HL-60/S4 treated with retinoic acid at 250 ng/mL for 4 days and 3 days (cell line): Measurements from ENCODE around the gene ARG2.

Source experiments
- in situ Hi-C: fragments of 300-500 bp; cut with MboI; formaldehyde crosslinking; loops from 2 replicates; pipeline ENCODE4 v1.7.0; 2022; ENCODE audit warnings: low sequenced_read_pairs

Gene ARG2

GRCh38 chr14:67619446-67620216 lies at the start of gene ARG2:
Gene ARG2, plus strand, starts transcription at chr14:67619920. Its CDS starts 58 bp downstream, at chr14:67619978.
- in situ Hi-C loops = no loop called here

- in situ Hi-C loops = no loop called here
Measured at GRCh38 chr14:67570453-67570852, 49.3 kb upstream of the ARG2 start.

GRCh38 chr14:67571275-67571990 lies 48.3 kb upstream of the ARG2 start:
- in situ Hi-C loops = no loop called here

GRCh38 chr14:67571991-67572323 lies 47.8 kb upstream of the ARG2 start:
- in situ Hi-C loops = no loop called here

GRCh38 chr14:67572608-67573007 lies 47.1 kb upstream of the ARG2 start:
- in situ Hi-C loops = no loop called here

GRCh38 chr14:67573228-67574010 lies 46.3 kb upstream of the ARG2 start:
- in situ Hi-C loops = no loop called here

- in situ Hi-C loops = no loop called here
Measured at GRCh38 chr14:67574156-67574555, 45.6 kb upstream of the ARG2 start.

- in situ Hi-C loops = no loop called here
Measured at GRCh38 chr14:67574806-67575205, 44.9 kb upstream of the ARG2 start.

GRCh38 chr14:67575684-67576083 lies 44.0 kb upstream of the ARG2 start:
- in situ Hi-C loops = no loop called here

- in situ Hi-C loops = no loop called here
Measured at GRCh38 chr14:67576216-67576955, 43.3 kb upstream of the ARG2 start.

- in situ Hi-C loops = no loop called here
Measured at GRCh38 chr14:67577181-67577808, 42.4 kb upstream of the ARG2 start.

GRCh38 chr14:67577909-67578749 lies 41.6 kb upstream of the ARG2 start:
- in situ Hi-C loops = no loop called here

- in situ Hi-C loops = no loop called here
Measured at GRCh38 chr14:67579040-67579439, 40.7 kb upstream of the ARG2 start.

- in situ Hi-C loops = no loop called here
Measured at GRCh38 chr14:67579636-67580035, 40.1 kb upstream of the ARG2 start.

- in situ Hi-C loops = no loop called here
Measured at GRCh38 chr14:67580336-67581171, 39.2 kb upstream of the ARG2 start.

GRCh38 chr14:67581643-67582042 lies 38.1 kb upstream of the ARG2 start:
- in situ Hi-C loops = no loop called here

- in situ Hi-C loops = no loop called here
Measured at GRCh38 chr14:67582061-67582460, 37.7 kb upstream of the ARG2 start.

GRCh38 chr14:67583711-67584644 lies 35.7 kb upstream of the ARG2 start:
- in situ Hi-C loops = no loop called here
